ENCODE data around the gene CLCA1.

Gene CLCA1

DNA sequence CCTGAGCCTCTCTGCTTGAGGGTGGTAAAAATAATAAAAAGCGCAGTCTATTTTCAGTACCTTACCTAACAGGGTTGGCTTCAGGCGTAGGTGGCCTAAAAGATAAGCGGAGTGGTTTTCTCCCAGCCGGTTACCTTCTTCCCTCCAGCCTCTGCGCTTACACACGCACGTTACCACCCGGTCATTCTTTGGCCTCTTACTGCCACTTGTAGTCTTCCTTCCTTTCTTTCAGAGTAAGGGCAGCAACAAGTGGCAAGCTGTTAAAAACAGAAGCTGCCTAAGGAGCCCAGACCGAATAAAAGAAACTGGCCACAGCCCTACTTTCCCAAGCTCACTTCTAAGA lies 35.4 kb downstream of the CLCA1 start:
- DNase-seq: no peak

DNA sequence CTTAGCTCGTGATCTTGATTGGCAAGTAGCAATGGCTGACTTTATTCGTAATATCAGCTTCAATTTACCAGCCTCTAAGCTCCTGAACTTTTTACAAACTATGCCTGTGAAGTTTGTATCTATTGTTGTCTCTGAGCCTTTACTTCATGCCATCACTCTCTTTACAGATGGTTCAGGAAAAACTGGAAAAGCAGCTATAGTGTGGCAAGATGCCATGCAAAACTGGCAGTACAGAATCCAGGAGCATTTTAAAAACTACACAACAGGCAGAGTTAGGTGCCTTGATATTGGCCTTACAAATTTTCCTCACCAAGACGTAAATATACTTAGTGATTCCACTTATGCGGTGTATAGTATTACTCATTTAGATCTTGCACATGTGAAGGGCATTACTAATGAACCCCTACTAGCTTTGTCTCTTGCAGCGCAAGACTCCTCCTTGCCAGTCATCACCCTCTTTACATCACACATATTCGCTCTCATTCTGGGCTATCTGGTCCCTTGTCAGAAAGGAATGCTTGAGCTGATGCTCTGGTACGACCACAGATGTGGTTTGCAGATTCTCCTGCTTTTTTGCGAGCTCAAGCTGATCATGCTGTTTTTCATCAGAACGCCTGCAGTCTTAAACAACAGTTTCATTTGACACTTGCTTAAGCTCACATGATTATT lies 36.3 kb downstream of the CLCA1 start:
- DNase-seq: no peak

DNA sequence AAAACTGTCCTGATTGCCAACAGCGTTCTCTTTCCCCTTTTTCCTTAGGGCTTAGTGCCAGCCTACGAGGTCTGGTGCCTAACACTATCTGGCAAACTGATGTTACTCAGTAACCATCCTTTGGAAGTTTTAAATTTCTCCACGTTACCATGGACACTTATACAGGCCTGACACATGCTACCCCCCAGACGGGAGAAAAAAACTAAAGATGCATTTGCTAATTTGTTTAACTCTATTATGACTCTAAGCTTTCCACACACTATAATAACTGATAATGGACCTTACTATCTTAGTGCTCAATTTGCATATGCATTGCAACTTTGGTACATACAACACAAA lies 36.8 kb downstream of the CLCA1 start:
- no peak for DNase-seq

DNA sequence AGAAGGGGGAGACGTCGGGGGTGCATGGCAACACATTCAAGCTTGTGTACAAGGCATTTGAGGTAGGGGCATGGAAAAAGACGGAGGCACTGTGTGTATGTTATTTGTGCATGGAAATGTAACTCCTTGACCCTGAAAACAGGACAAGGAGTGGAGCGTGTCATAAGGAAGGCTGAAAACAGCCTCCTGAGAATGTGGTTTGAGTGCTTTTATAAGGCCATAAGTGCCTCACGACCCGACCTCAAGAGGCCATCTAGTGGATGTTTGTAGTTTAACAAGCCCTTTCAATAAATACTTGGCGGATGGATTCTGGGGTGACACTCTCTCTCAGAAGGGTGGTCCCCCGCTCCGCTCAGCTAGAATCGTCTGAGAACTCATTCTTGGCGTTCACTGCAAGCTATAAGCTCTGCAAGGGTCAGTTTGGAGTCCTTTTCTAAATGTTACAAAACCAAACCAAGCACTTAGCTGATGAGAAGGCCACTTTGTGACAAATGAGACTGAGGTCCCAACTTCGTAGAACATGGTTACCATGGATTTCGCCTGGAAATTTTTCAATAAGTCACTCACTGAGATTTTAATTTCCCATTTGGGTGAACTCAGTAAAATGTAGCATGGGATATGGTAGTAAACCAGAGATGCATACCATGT lies 39.3 kb downstream of the CLCA1 start:
- DNase-seq: no peak

DNA sequence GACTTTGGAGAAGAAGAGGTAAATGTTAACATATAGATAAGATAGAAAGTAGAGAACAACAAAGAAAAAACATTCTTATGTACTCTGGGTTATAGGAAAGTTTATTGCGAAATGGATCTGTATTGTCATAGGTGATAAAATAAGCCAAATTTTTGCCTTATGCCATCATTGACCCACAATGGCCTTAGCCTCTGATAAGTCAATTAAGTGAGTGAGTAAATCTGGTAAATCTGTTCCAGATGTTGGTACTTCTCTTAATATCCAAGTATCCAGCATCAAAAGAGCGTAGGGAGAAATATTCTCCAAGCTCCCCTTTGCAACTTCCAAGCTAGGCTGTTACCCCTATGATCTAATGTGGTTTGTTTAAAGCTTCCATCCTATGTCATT lies 39.8 kb downstream of the CLCA1 start:
- DNase-seq: no peak

DNA sequence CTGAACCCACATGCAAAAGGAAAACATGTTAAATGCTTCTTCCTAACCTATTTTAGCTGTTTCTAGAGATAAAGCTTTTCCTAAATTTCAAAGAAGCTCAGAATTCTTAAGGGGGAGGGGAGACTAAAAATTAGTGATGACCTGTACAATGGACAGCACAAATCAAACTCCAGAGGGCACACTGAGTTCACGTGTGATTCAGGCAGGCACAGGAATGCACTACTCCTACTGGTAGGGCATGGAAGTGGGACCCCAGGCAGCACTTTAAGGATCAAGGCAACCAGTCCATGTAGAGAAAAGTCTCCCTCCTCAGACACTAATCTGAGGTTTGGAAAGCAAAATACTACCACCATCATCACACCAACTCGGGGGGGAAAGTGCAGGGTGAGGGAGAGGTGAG lies 46.9 kb downstream of the CLCA1 start:
- no peak for DNase-seq

DNA sequence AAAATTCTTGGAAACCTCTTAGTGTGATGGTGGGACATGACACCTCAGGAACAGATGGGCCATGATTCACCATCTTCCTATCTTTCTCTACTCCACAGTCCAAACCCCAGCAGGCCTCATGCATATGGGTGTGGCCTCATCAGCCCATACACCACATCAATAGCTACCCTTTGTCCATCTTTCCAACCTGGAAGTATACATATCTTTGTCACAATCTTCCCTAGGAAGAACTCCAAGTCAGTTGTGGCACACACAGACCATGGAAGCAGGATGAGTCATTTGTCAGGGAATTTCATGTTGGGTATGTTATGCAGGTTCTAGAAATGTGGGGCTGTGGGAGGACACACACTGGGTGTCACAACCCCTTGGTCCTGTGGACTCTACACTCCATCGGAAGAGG lies 47.6 kb downstream of the CLCA1 start:
- no peak for DNase-seq

DNA sequence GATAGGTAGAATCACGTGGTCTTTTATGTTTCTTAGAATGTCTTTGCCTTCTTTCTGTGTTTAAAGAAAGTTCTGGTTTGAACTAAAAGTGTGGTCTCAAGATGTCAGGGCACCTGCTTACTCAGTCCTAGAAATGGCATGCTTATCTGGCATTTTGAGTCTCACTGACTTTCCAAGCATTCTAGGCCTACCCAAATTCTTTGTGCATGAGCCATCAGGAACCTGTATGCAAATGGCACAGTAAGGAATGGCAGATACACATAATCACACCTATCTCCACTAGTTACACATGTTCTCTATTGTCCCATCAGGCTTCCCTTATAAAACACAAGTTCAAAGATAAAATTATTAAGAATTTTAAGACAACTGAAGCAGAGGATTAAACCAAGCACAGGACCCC lies 48.6 kb downstream of the CLCA1 start:
- no peak for DNase-seq

DNA sequence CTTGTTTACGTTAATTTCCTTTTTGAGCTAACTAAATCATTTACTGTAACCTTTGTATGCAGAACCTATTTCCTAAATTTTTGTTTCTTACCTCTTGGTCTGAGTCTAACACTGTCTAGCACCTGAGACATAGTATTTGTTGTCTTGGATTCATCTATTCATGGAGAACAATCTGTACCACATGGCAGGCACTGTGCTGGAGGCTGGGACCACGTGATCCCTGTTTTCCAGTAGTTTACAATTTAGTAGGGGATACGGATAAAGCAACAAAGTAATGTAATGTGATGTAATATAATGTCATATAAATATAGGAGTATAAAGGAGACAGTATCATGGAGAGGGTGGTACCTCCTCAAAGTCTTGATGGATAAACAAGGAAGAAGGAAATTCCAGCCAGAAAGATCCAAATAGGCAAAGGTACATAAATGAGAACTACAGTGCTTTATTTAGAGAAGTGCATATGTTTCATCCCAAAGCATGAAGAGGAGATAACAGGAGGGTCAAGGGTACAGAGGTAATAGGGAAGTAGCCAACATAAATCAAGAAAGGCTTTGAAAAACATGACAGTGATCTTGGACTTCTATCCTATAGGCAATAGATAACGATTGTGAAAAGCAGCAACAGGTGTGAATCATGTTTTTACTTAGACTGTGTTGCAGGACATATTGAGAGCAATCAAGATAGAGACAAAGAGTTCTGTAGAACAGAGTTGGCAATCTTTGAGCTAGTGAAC lies 52.2 kb downstream of the CLCA1 start:
- DNase-seq: no peak

DNA sequence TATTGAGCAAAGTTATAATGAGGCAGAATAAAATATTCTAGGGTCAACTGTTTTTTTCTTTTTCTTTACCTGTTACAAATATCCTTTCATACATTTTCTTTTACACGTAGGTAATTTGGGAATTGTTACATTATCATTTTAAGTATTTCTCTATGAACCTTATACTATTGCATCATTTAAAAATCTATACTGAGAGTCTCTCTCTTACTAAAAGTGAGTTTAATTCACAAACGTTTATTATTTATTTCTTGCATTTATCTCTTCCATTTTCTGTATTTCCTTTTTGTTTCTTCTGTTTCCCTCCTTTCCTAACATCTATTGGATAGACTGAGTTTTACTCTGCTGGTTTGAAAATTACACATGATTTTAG lies 52.8 kb downstream of the CLCA1 start:
- no peak for DNase-seq

DNA sequence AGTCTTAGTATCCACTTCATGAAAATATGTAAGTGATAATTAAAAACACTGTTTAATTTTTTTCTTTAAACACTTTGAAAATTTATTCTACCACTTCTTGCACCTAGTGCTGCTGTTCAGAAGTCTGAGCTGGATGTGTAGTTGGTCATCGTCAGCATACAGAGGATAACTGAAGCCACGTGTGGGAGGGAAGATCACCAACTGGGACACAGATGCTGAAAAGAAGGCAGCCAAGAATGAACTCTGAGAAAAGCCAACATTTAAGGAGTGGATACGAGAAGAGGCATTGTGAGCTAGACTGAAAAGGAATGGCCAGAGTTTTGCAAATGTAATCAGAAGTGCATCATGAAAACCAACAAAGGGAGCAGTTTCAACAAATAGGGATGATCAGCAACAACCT lies 53.5 kb downstream of the CLCA1 start:
- DNase-seq: no peak

DNA sequence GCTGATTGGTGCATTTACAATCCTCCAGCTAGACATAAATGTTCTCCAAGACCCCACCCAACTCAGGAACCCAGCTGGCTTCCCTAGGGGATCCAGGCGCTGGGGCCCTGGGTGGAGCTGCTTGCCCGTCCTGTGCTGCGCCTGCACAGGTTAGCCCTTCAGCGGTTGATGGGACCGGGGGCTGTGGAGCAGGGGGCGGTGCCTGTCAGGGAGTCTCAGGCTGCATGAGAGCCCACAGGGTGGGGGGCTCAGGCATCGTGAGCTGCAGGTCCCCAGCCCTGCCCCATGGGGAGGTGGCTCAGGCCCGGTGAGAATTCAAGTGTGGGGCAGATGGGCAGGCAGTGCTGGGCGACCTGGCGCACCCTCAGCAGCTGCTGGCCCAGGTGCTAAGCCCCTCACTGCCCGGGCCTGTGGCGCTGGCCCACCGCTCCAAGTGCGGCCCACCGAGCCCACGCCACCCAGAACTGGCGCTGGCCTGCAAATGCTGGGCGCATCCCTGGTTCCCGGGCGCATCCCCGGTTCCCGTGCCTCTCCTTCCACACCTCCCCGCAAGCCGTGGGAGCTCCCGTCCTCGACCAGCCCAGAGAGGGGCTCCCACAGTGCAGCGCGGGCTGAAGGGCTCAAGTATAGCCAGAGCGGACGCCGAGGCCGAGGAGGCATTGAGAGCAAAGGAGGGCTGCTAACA lies 55.1 kb downstream of the CLCA1 start:
- DNase-seq: no peak

DNA sequence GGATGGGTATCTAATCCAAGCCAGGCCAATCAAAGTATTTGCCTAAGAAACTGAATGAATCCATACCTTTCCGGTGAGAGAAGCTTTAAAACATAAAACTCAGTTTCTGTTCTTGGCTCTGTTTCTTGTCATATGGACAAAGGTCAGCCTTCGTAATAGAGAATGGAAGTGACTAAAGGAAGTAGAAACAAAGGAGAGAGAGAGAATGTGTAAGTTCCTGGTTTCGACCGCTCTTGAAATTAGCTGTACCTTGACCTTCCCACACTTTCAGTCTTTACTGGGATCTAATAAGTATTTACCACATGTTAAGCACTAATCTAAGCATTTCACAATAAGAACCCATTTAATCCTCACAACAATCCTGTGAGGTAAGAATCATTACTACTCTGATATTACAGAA lies 58.6 kb downstream of the CLCA1 start:
- DNase-seq: no peak

DNA sequence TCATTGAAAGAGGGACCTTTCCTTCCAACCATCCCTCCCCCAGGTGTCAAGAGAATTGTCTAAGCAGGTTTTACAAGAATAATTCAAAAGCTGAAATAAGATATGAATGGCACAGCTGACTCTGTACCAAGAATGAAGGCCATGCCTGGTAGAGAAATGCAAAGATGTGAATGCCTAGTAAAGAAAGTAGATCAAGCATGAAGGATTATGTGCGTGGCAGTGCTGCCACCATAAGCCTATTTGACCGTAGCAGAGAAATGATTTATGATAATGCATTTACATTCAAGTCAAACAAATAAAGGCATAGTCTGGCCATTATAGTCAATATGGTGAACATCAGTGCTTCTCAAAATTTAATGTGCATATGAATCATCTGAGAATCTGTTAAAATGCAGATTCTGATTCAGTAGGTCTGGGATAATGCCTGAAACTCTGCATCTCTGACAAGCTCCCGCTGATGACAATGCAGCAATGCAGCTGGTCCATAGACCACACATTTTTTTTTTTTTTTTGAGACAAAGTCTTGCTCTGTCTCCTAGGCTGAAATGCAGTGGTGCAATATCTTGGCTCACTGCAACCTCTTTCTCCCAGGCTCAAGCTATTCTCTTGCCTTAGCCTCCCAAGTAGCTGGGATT lies 61.6 kb downstream of the CLCA1 start:
- no peak for DNase-seq

DNA sequence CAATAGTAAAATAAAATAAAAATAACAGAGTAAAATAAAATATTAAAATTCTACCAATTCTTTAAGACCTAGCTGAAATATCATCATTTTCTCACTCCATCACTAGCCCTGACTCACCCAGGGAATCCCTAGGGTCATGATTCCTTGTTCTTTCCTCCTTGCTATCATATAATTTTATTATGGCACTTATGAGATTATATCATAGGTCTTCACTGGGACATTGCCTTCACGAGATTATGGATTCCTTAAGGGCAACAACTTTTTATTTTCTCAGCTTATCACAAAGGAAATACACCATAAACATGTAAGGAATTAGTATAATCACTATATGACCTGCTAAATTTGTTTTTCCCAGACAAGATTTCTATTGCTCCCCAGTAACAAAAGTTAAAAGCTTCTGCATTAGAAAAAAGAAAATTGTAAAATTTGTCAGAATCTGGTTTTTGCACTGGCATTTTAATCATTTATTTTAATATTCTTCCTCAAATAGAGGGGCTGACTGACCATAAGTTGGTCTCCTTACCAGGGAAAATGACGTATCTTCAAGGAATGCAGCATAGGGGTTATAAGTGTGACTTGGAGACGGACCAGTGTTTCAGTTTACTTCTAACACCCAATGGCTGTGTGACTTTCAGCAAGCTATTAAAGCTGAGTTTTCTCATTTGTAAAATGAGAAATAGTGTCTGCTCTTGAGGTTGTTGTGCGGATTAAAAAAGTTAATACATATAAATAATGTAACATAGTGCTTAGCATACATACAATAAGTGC lies 69.4 kb downstream of the CLCA1 start:
- DNase-seq: no peak

DNA sequence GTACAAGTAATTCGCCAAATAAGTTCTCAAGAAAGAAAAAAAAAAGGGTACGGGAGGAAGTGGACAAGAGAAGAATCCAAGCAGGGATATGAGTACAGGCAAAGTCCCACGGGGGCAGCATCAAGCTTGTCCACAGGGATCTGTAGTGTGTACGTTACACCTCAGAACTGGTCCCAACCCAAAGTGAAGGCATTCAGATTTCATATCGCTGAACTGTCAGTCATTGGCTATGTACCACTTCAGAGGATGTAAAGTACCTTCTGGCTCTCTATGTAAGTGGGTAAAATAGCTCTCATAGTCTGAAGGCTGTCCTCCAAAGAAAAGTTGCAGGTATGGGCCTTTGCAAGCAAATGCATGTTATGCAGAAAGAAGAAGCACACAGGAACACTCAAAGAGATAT lies 70.0 kb downstream of the CLCA1 start:
- DNase-seq: no peak

DNA sequence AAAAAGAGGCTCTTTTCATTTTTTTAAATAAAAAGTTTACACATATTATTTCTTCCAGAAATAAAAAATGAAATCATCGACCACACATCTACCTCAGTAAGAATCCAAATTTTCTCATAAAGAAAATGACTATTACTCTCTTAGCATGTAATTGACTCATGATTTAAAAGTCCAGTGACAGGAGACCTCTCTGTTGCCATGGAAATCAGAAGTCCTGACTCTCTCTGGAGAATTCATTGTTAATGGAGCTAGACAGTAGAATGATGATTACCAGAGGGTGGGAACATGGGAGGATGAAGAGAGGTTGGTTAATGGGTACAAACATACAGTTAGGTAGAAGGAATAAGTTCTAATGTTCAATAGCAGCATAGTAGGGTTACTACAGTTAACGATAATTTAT lies 73.1 kb downstream of the CLCA1 start:
- DNase-seq: no peak

DNA sequence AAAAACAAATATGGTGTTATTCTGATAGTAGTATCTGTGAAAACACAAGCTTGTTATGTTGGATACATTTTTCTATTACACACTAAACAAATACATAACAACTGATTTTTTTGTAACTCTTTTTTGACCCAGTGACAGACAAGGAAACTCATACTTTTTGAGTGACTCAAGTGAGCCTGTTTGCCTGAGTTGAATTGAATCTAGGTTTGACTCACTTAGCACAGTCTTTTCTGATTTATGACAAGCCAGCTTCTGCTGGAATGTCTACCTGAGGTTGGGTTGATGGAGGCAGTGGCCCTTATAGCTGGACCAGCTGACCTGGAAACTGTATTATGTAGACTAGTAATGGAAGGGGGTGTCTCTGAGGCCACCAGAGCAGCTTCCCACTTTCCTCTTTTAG lies 73.9 kb downstream of the CLCA1 start:
- DNase-seq: no peak

DNA sequence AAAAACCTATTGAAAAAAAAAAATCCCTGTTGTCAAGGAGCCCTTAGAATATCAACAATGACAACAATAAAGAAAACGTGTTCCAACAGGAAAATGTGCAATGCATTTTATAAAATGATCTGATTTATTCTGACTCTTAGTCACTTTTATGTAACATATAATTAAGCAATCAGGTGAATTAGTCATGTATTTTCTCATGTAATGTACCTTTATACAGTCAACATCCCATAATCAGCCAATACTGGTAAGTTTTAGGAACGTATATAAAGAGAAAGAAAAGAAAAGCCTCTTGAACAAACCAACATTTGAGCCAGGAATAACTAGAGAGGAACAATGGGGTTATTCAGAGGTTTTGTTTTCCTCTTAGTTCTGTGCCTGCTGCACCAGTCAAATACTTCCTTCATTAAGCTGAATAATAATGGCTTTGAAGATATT lies 78.1 kb downstream of the CLCA1 start, which contains the start of gene CLCA4:
Gene CLCA4, plus strand, starts transcription at position 292 of the 435 bp plus-strand sequence. Its CDS starts 42 bp downstream, at position 334.
- no peak for DNase-seq

DNA sequence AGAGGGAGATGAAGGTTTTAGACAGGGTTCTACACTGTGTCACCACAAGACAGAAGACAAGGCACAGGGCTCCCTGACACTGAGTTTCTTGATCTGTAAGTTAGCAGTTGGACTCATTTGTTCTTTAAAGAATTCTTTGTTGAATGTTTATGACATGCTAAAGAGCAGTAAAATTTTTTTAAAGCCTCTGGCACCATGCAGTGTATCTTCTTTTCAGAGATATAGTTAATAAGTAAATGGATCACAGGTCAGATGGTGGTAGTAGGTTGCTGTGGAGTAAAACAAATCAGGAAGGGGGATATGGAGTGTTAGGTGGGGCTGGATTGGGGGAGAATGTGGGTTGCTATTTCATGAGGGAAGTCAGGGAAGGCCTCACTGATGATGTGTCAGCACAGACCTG lies 80.1 kb downstream of the CLCA1 start:
- no peak for DNase-seq
